SK-N-SH (cell line): ENCODE measurements around the gene SLC1A2. TPM values are rescaled to one million over a fixed set of nuclear protein-coding genes. Genes with fewer than 3 reads are reported as not detected.

Source experiments
- CTCF ChIA-PET: fragments of 300-600, 350-600 bp; formaldehyde crosslinking; extraction: SDS; loops from one replicate; lab custom pipeline; 2021; lab: Yijun Ruan, JAX
- POLR2A ChIA-PET: fragments of 350-600 bp; sonication (Branson Sonifier 250); formaldehyde crosslinking; extraction: SDS; loops from one replicate; lab custom pipeline; 2020; ENCODE audit warnings: antibody characterized with exemption, inconsistent platforms; lab: Yijun Ruan, JAX
- DNase-seq: peaks from one replicate; pipeline ENCODE4 v3.0.0; 2012
- H2AFZ ChIP-seq: fragments of 200-600 bp; sonication (generic); 2 replicates; pipeline ENCODE4 v1.8.1; 2016; ENCODE audit warnings: antibody characterized with exemption, mild to moderate bottlenecking, low read depth
- H3F3A ChIP-seq: fragments of 200-600 bp; sonication (generic); replicated peaks from 2 replicates; pipeline ENCODE3; 2016; ENCODE audit warnings: antibody characterized with exemption, mild to moderate bottlenecking; ENCODE audit not compliant: insufficient read depth
- H3K27ac ChIP-seq, 2 experiments: fragments of 200-500 bp in 1 of 2; fragments of 200-600 bp in 1 of 2; sonication (Bioruptor generic) in 1 of 2; sonication (generic), shearing (Covaris generic) in 1 of 2; 2 replicates each; pipeline versions ENCODE4 v1.5.1 to v1.6.1; 2014 to 2016; ENCODE audit warnings: low read depth in 2 of 2, inconsistent platforms in 1 of 2, low read length in 1 of 2, mild to moderate bottlenecking in 1 of 2, mixed read lengths in 1 of 2
- H3K27me3 ChIP-seq: fragments of 200-600 bp; sonication (generic), shearing (Covaris generic); 2 replicates; pipeline ENCODE4 v1.6.1; 2016; ENCODE audit warnings: mixed run types; ENCODE audit not compliant: insufficient read depth
- H3K36me3 ChIP-seq, 2 experiments: fragments of 200-500 bp in 1 of 2; fragments of 200-600 bp in 1 of 2; sonication (Bioruptor generic) in 1 of 2; sonication (generic) in 1 of 2; replicated peaks in 1 of 2; 2 replicates each; pipeline versions ENCODE3 to v1.5.1; 2014 to 2016; ENCODE audit warnings: low read length in 1 of 2, mild to moderate bottlenecking in 1 of 2; ENCODE audit not compliant: insufficient read depth in 2 of 2, control insufficient read depth in 1 of 2
- H3K4me1 ChIP-seq, 2 experiments: fragments of 200-500 bp in 1 of 2; fragments of 200-600 bp in 1 of 2; sonication (Bioruptor generic) in 1 of 2; sonication (generic), shearing (Covaris generic) in 1 of 2; 2 replicates each; pipeline versions ENCODE4 v1.5.1 to v1.6.1; 2014 to 2016; ENCODE audit warnings: low read depth in 1 of 2, low read length in 1 of 2, mixed run types in 1 of 2; ENCODE audit not compliant: insufficient read depth in 2 of 2, control insufficient read depth in 1 of 2
- H3K4me2 ChIP-seq: fragments of 200-600 bp; sonication (generic), shearing (Covaris generic); 2 replicates; pipeline ENCODE4 v1.6.1; 2017; ENCODE audit warnings: mixed run types
- H3K4me3 ChIP-seq, 2 experiments: fragments of 200-500 bp in 1 of 2; fragments of 200-600 bp in 1 of 2; sonication (Bioruptor generic) in 1 of 2; sonication (generic), shearing (Covaris generic) in 1 of 2; 2 replicates each; pipeline versions ENCODE4 v1.5.1 to v1.8.1; 2014 to 2016; ENCODE audit warnings: low read depth in 2 of 2, inconsistent platforms in 1 of 2, low read length in 1 of 2, mild to moderate bottlenecking in 1 of 2, mixed read lengths in 1 of 2, moderate library complexity in 1 of 2
- H3K79me2 ChIP-seq: fragments of 200-600 bp; sonication (generic); 2 replicates; pipeline ENCODE4 v1.8.1; 2017; ENCODE audit warnings: mild to moderate bottlenecking; ENCODE audit not compliant: insufficient read depth
- H3K9ac ChIP-seq: fragments of 200-600 bp; sonication (generic); 2 replicates; pipeline ENCODE4 v1.6.1; 2017; ENCODE audit warnings: mixed run types
- H3K9me2 ChIP-seq: fragments of 200-600 bp; sonication (generic); 2 replicates; pipeline ENCODE4 v1.6.1; 2017; ENCODE audit warnings: mixed run types
- H3K9me3 ChIP-seq: fragments of 200-600 bp; sonication (generic); 2 replicates; pipeline ENCODE4 v1.6.1; 2017; ENCODE audit warnings: mixed run types, mild to moderate bottlenecking, moderate library complexity
- H4K20me1 ChIP-seq: fragments of 200-600 bp; sonication (generic); 2 replicates; pipeline ENCODE4 v1.6.1; 2017; ENCODE audit warnings: mild to moderate bottlenecking, mixed run types; ENCODE audit not compliant: insufficient read depth
- CTCF ChIP-seq: fragments of 200-600 bp; sonication (generic); IDR thresholded peaks from 2 replicates; pipeline ENCODE4 v1.6.1; 2017; ENCODE audit warnings: antibody characterized with exemption, mild to moderate bottlenecking, moderate library complexity
- FOXJ3 ChIP-seq: sonication (generic); formaldehyde crosslinking; IDR thresholded peaks from 2 replicates; pipeline ENCODE4 v1.5.1; 2020; ENCODE audit warnings: mild to moderate bottlenecking, missing genetic modification reagents
- GABPA ChIP-seq: IDR thresholded peaks from 2 replicates; pipeline ENCODE4 v1.4.0; 2012; ENCODE audit warnings: low read depth, mild to moderate bottlenecking
- GATA2 ChIP-seq: sonication (generic); formaldehyde crosslinking; IDR thresholded peaks from 2 replicates; pipeline ENCODE4 v1.5.0; 2020; ENCODE audit warnings: mild to moderate bottlenecking, missing genetic modification reagents
- IRF3 ChIP-seq: fragments of 150-350 bp; IDR thresholded peaks from 2 replicates; pipeline ENCODE4 v1.6.1; 2016; ENCODE audit warnings: mild to moderate bottlenecking, low read depth, low read length
- JUND ChIP-seq: IDR thresholded peaks from 2 replicates; pipeline ENCODE4 v1.4.0; 2012
- MEF2A ChIP-seq: IDR thresholded peaks from 2 replicates; pipeline ENCODE4 v1.4.0; 2012; ENCODE audit warnings: low read depth, borderline replicate concordance
- MXI1 ChIP-seq: IDR thresholded peaks from 2 replicates; pipeline ENCODE4 v1.6.1; 2012; ENCODE audit warnings: mild to moderate bottlenecking, low read depth, low read length, improper control_type of control experiment
- NFIC ChIP-seq: IDR thresholded peaks from 2 replicates; pipeline ENCODE4 v1.4.0; 2012; ENCODE audit warnings: borderline replicate concordance
- NRF1 ChIP-seq: IDR thresholded peaks from 2 replicates; pipeline ENCODE4 v1.6.1; 2012; ENCODE audit warnings: low read depth, mild to moderate bottlenecking, low read length
- PBX3 ChIP-seq: IDR thresholded peaks from 2 replicates; pipeline ENCODE4; 2012
- RAD21 ChIP-seq: IDR thresholded peaks from 2 replicates; pipeline ENCODE4 v1.6.1; 2012; ENCODE audit warnings: mild to moderate bottlenecking, low read length
- REST ChIP-seq: IDR thresholded peaks from 2 replicates; pipeline ENCODE4 v1.6.1; 2012; ENCODE audit warnings: mild to moderate bottlenecking, low read depth, low read length, moderate library complexity
- RFX5 ChIP-seq: IDR thresholded peaks from 2 replicates; pipeline ENCODE4 v1.6.1; 2012; ENCODE audit warnings: mild to moderate bottlenecking, improper control_type of control experiment, low read length
- RXRA ChIP-seq: IDR thresholded peaks from 2 replicates; pipeline ENCODE4 v1.4.0; 2012; ENCODE audit warnings: low read depth, mild to moderate bottlenecking, borderline replicate concordance
- SIN3A ChIP-seq: IDR thresholded peaks from 2 replicates; pipeline ENCODE4 v1.6.1; 2012; ENCODE audit warnings: low read depth, mild to moderate bottlenecking, low read length, moderate library complexity, borderline replicate concordance
- SMC3 ChIP-seq: IDR thresholded peaks from 2 replicates; pipeline ENCODE4 v1.6.1; 2012; ENCODE audit warnings: low read depth, low read length, improper control_type of control experiment
- TEAD4 ChIP-seq: IDR thresholded peaks from 2 replicates; pipeline ENCODE4 v1.4.0; 2012; ENCODE audit warnings: mild to moderate bottlenecking, borderline replicate concordance; ENCODE audit not compliant: insufficient read depth
- WGBS: methylation state at CpG from one replicate; pipeline ENCODE4 v1.1.6; 2017; ENCODE audit warnings: low lambda C conversion rate; 5-methylcytosine and 5-hydroxymethylcytosine counted together
- polyA plus RNA-seq, 3 experiments: library from polyadenylated mRNA; depleted of rRNA; stranded (reverse); fragments of >200 nt; gene quantifications; 2 replicates each; pipeline ENCODE4 v1.2.3, GENCODE V29; 2012
- TF ChIP-seq, protein P1 (sequence below): IDR thresholded peaks from 2 replicates; pipeline ENCODE4 v1.4.0; 2012; ENCODE audit warnings: low read depth, borderline replicate concordance

SLC1A2 gene
- polyA plus RNA-seq, 1 of the 3 experiments (the other 2 are of a cell fraction), result under 0.01 TPM

GRCh38 chr11:35412285-35412684 lies 7.1 kb downstream of the SLC1A2 start:
- no peak overlapping the region; a peak in 1 of 4 replicates for H3K4me3 ChIP-seq
- ChIA-PET POLR2A (no interaction called here), CTCF (interaction anchor here (0.6 to 4.5 kb wide), 35 partner anchors 9 to 898 kb away, joined by 3 to 59 read pairs (median 4); partner anchors contain the start of gene ELF5)
- H3K4me1 ChIP-seq, result no peaks in the 10 kb centered on the region
- no peak overlapping the region for H3K27ac ChIP-seq
- no peaks in the 10 kb centered on the region for H3F3A ChIP-seq
- 68% methylated on average over 2 of the region's 2 CpGs for WGBS
- H2AFZ ChIP-seq, result no peak overlapping the region
- no peaks in the 10 kb centered on the region for H3K79me2 ChIP-seq
- peak; percentile 62 for TF ChIP-seq CTCF
- TF ChIP-seq RAD21, result peak; percentile 75
- no peak for TF ChIP-seq PBX3
- TF ChIP-seq SMC3, result peak; percentile 40; the same call in 1 of the 2 replicates
- H3K27me3 ChIP-seq, result peaks cover 31% of the 10 kb centered on the region; the same call in 1 of the 2 replicates
- no peak overlapping the region for H3K4me2 ChIP-seq
- H4K20me1 ChIP-seq, result no peaks in the 10 kb centered on the region
- H3K9me2 ChIP-seq, result no peaks in the 10 kb centered on the region
- no peaks in the 10 kb centered on the region for H3K9me3 ChIP-seq
- peak; percentile 63 for DNase-seq
- H3K9ac ChIP-seq, result no peak overlapping the region
- H3K36me3 ChIP-seq, result no peaks in the 10 kb centered on the region

- Histone ChIP-seq H3K9ac (no peak overlapping the region), H3K27me3 (no peaks in the 10 kb centered on the region; the same call in 1 of the 2 replicates), H3K4me2 (no peak overlapping the region), H3K9me3 (no peaks in the 10 kb centered on the region), H3K36me3 (no peaks in the 10 kb centered on the region), H3F3A (no peaks in the 10 kb centered on the region), H2AFZ (no peak overlapping the region), H3K9me2 (no peaks in the 10 kb centered on the region), H3K79me2 (no peaks in the 10 kb centered on the region), H4K20me1 (no peaks in the 10 kb centered on the region), H3K4me1 (no peaks in the 10 kb centered on the region), H3K27ac (no peak overlapping the region), H3K4me3 (no peak overlapping the region)
- ChIA-PET POLR2A (no interaction called here), CTCF (no interaction called here)
- no peak for DNase-seq
- WGBS, result 59% methylated on average over 1 of the region's 1 CpG
- no peak for TF ChIP-seq RFX5
- TF ChIP-seq RXRA, result no peak
- no peak for TF ChIP-seq REST
- no peak for TF ChIP-seq MEF2A
- TF ChIP-seq IRF3, result no peak
- no peak for TF ChIP-seq MXI1
- no peak for TF ChIP-seq TEAD4
- no peak for TF ChIP-seq NFIC
- TF ChIP-seq NRF1, result no peak
- no peak for TF ChIP-seq GATA2
- no peak for TF ChIP-seq FOXJ3 (CRISPR knock-in tag)
- TF ChIP-seq, protein P1, sequence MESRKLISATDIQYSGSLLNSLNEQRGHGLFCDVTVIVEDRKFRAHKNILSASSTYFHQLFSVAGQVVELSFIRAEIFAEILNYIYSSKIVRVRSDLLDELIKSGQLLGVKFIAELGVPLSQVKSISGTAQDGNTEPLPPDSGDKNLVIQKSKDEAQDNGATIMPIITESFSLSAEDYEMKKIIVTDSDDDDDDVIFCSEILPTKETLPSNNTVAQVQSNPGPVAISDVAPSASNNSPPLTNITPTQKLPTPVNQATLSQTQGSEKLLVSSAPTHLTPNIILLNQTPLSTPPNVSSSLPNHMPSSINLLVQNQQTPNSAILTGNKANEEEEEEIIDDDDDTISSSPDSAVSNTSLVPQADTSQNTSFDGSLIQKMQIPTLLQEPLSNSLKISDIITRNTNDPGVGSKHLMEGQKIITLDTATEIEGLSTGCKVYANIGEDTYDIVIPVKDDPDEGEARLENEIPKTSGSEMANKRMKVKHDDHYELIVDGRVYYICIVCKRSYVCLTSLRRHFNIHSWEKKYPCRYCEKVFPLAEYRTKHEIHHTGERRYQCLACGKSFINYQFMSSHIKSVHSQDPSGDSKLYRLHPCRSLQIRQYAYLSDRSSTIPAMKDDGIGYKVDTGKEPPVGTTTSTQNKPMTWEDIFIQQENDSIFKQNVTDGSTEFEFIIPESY, result no peak
- TF ChIP-seq SIN3A, result no peak
- TF ChIP-seq JUND, result no peak
- TF ChIP-seq GABPA, result no peak
Measured at GRCh38 chr11:35407041-35407440, 12.3 kb downstream of the SLC1A2 start.
